Keratinocyte (primary cell): Measurements from ENCODE around the gene JDP2. TPM values are rescaled to one million over a fixed set of nuclear protein-coding genes. Genes with fewer than 3 reads are reported as not detected.

Source experiments
- DNase-seq: peaks from one replicate; pipeline ENCODE4 v3.0.0-alpha.2; 2011; ENCODE audit warnings: low read depth, missing footprints, low spot score
- FAIRE-seq: peaks from 2 replicates; lab custom pipeline; 2011; peaks lifted over from hg19 to GRCh38; lab: Jason Lieb, UNC
- H2AFZ ChIP-seq: 2 replicates; pipeline ENCODE4 v1.6.0; 2012; ENCODE audit warnings: low read length, control low read depth, inconsistent platforms; ENCODE audit not compliant: control insufficient read depth
- H3K27ac ChIP-seq: 2 replicates; pipeline ENCODE4 v1.5.1; 2011; ENCODE audit warnings: low read length; ENCODE audit not compliant: control insufficient read depth, insufficient read depth
- H3K27me3 ChIP-seq: 3 replicates; pipeline ENCODE4 v1.6.0; 2011; ENCODE audit warnings: low read length; ENCODE audit not compliant: control insufficient read depth, insufficient read depth; ENCODE audit errors: extremely low read depth
- H3K36me3 ChIP-seq, 2 experiments: 2 replicates in 1 of 2; 3 replicates in 1 of 2; pipeline ENCODE4 v1.5.1; 2011; ENCODE audit warnings: low read length in 2 of 2, mild to moderate bottlenecking in 1 of 2; ENCODE audit not compliant: control insufficient read depth in 2 of 2, insufficient read depth in 2 of 2; ENCODE audit errors: extremely low read depth in 1 of 2
- H3K4me1 ChIP-seq: 3 replicates; pipeline ENCODE4 v1.5.1; 2011; ENCODE audit warnings: low read length; ENCODE audit not compliant: control insufficient read depth, insufficient read depth; ENCODE audit errors: extremely low read depth
- H3K4me2 ChIP-seq: 3 replicates; pipeline ENCODE4 v1.6.0; 2011; ENCODE audit warnings: low read depth, low read length; ENCODE audit not compliant: control insufficient read depth, insufficient read depth; ENCODE audit errors: extremely low read depth
- H3K4me3 ChIP-seq, 3 experiments: fragments of 200-600 bp in 1 of 3; sonication (generic) in 1 of 3; 2 replicates in 2 of 3; 3 replicates in 1 of 3; pipeline ENCODE4 v1.5.1; 2011 to 2016; ENCODE audit warnings: low read length in 3 of 3, mild to moderate bottlenecking in 3 of 3, control low read depth in 2 of 3, inconsistent platforms in 1 of 3, low read depth in 1 of 3, mixed read lengths in 1 of 3, mixed run types in 1 of 3, moderate library complexity in 1 of 3; ENCODE audit not compliant: control insufficient read depth in 2 of 3, insufficient read depth in 2 of 3; ENCODE audit errors: extremely low read depth in 1 of 3
- H3K79me2 ChIP-seq: 2 replicates; pipeline ENCODE4 v1.6.0; 2012; ENCODE audit warnings: low read length; ENCODE audit not compliant: control insufficient read depth, insufficient read depth
- H3K9ac ChIP-seq: 3 replicates; pipeline ENCODE4 v1.6.0; 2011; ENCODE audit warnings: low read length; ENCODE audit not compliant: control insufficient read depth, insufficient read depth; ENCODE audit errors: extremely low read depth
- H3K9me1 ChIP-seq: 3 replicates; pipeline ENCODE4 v1.6.0; 2011; ENCODE audit warnings: low read length; ENCODE audit not compliant: control insufficient read depth, insufficient read depth; ENCODE audit errors: extremely low read depth
- H3K9me3 ChIP-seq: 2 replicates; pipeline ENCODE4 v1.5.1; 2012; ENCODE audit warnings: low read depth, low read length; ENCODE audit not compliant: control insufficient read depth
- H4K20me1 ChIP-seq: 3 replicates; pipeline ENCODE4 v1.6.0; 2011; ENCODE audit warnings: low read length; ENCODE audit not compliant: control insufficient read depth, insufficient read depth; ENCODE audit errors: extremely low read depth
- CTCF ChIP-seq, 3 experiments: IDR thresholded peaks in 1 of 3; conservative IDR thresholded peaks in 1 of 3; optimal IDR thresholded peaks in 1 of 3; 2 replicates in 2 of 3; 3 replicates in 1 of 3; pipeline versions ENCODE3 to v1.5.1; 2011; ENCODE audit warnings: low read length in 3 of 3, mild to moderate bottlenecking in 3 of 3, moderate library complexity in 2 of 3, control low read depth in 1 of 3, inconsistent platforms in 1 of 3; ENCODE audit not compliant: insufficient read depth in 2 of 3; ENCODE audit errors: extremely low read depth in 1 of 3
- EZH2 ChIP-seq: IDR thresholded peaks from one replicate; pipeline ENCODE4 v1.6.1; 2012; ENCODE audit warnings: inconsistent platforms, mild to moderate bottlenecking, low read length, moderate library complexity
- dilution Hi-C: fragments of 300-500 bp; cut with MboI; formaldehyde crosslinking; loops from one replicate; pipeline ENCODE4 v1.7.0; 2020; ENCODE audit warnings: low sequenced_read_pairs; ENCODE audit not compliant: extremely low pct_ligation_motif_present
- polyA plus RNA-seq, 5 experiments: library from polyadenylated mRNA; depleted of rRNA in 3 of 5; stranded (reverse) in 3 of 5; stranded (forward) in 1 of 5; unstranded in 1 of 5; fragments of >200 nt; gene quantifications; 1 replicate in 1 of 5; 2 replicates in 3 of 5; 3 replicates in 1 of 5; pipeline versions ENCODE4 v1.2.1 to v1.2.3, GENCODE V29; 2011 to 2012; ENCODE audit warnings: missing spikeins in 2 of 5, low read depth in 1 of 5, low replicate concordance in 1 of 5

The JDP2 gene
- polyA plus RNA-seq, 1 donor (not counting 4 experiments of a cell fraction or from before 2014, with no cell fraction given) = 13.5 TPM

GRCh38 chr14:75391953-75392352 lies 35.9 kb upstream of the JDP2 start:
- no peak overlapping the region for H3K4me2 ChIP-seq
- DNase-seq (no peak), FAIRE-seq (no peak)
- TF ChIP-seq CTCF (optimal IDR thresholded peaks at IDR 0.05 in 1 of 3, IDR thresholded peaks at IDR 0.05 in 1 of 3, conservative IDR thresholded peaks at IDR 0.05 in 1 of 3; ENCODE audit: extremely low read depth in 1 of 3, insufficient read depth in 2 of 3, low read length in 3 of 3) (no peak), EZH2 (no peak)
- no peak overlapping the region for H2AFZ ChIP-seq
- no peaks in the 10 kb centered on the region for H4K20me1 ChIP-seq
- no peaks in the 10 kb centered on the region for H3K4me1 ChIP-seq
- H3K4me3 ChIP-seq = no peak overlapping the region
- no peaks in the 10 kb centered on the region for H3K9me3 ChIP-seq
- no peaks in the 10 kb centered on the region for H3K36me3 ChIP-seq
- dilution Hi-C loops = no loop called here
- no peak overlapping the region for H3K9ac ChIP-seq
- no peaks in the 10 kb centered on the region for H3K9me1 ChIP-seq
- H3K27me3 ChIP-seq = no peaks in the 10 kb centered on the region
- H3K79me2 ChIP-seq = no peaks in the 10 kb centered on the region
- no peak overlapping the region for H3K27ac ChIP-seq

DNA sequence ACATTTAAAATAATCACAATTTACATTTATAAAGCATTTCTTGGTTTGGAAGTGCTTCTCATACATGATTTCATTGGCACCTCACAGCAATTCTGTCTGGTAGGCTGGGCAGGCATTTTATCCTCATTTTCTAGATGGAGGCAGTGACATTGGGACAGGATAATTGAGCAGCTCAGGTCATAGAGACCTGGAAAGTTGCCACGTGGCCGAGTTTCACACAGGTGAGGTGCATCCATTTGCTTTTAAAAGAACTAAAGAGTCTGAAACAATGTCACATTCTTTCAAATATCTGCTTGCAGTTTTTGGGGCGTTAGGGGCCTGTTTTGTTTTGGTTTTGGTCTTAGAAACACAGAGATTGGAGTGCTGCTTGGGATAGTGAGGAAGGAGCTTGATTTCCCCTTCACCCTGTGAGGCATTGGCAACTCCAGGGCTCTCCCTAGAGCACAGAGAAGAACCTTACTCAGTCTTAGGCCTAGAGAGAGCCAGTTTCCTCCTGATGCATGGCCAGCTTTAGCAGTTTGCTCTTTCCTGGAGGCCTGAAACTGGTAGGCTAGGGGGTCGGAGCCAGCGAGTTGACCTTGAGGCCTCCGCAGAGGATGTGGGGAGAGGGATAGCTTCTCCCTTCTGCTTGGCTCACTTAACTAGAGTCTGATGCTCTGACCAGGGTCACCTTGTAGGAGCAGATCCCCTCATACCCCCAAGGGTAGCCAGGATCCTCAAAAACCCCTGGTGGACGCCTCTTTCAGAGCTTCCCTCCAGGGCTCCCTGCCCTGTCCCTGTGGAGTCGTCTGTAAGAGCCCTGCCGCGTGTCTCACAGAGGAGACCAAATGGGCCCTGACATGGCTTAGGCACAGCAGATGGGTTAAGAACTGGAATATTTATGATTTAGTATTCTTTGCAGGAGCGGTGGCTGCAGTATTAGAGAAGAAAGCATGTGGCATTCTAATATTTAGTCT lies 34.9 kb upstream of the JDP2 start:
- no peak overlapping the region for H3K4me3 ChIP-seq
- DNase-seq = no peak
- no peaks in the 10 kb centered on the region for H3K36me3 ChIP-seq
- no peak overlapping the region for H3K9ac ChIP-seq
- dilution Hi-C loops = no loop called here
- no peak overlapping the region for H2AFZ ChIP-seq
- H3K9me3 ChIP-seq = no peaks in the 10 kb centered on the region
- H3K79me2 ChIP-seq = no peaks in the 10 kb centered on the region
- H3K27me3 ChIP-seq = no peaks in the 10 kb centered on the region
- no peak for FAIRE-seq
- H3K9me1 ChIP-seq = no peaks in the 10 kb centered on the region
- H3K27ac ChIP-seq = no peak overlapping the region
- no peaks in the 10 kb centered on the region for H3K4me1 ChIP-seq
- H4K20me1 ChIP-seq = no peaks in the 10 kb centered on the region
- TF ChIP-seq EZH2 (no peak), CTCF (optimal IDR thresholded peaks at IDR 0.05 in 1 of 3, IDR thresholded peaks at IDR 0.05 in 1 of 3, conservative IDR thresholded peaks at IDR 0.05 in 1 of 3; ENCODE audit: extremely low read depth in 1 of 3, insufficient read depth in 2 of 3, low read length in 3 of 3) (no peak)
- H3K4me2 ChIP-seq = no peak overlapping the region
